HL-60/S4 (cell line): Measurements from ENCODE around the gene CTXN2.

Experiments used
- in situ Hi-C: fragments of 300-500 bp; cut with MboI; formaldehyde crosslinking; loops from 2 replicates; pipeline ENCODE4 v1.14.3; 2022; ENCODE audit warnings: low sequenced_read_pairs

CTXN2 gene

DNA sequence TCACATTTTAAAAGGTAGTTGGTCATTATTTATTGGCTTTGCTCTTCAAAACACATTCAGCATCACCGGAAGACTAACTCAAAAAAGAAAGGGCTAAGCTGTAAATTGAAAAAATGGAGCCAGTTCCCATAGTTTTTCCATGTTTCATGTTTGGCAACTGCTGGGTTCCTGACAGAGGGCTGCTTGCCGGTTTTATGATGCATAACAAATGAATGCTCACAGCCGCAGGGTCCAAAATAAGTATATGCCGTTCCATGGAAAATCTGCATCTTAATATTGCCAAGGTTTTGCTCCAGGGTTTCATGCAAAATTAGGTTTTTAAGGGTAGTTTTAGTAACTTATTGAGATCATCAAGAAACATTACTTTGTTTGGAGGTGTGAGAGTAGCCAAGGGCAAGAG lies 30.4 kb downstream of the CTXN2 start:
- in situ Hi-C loops: no loop called here

DNA sequence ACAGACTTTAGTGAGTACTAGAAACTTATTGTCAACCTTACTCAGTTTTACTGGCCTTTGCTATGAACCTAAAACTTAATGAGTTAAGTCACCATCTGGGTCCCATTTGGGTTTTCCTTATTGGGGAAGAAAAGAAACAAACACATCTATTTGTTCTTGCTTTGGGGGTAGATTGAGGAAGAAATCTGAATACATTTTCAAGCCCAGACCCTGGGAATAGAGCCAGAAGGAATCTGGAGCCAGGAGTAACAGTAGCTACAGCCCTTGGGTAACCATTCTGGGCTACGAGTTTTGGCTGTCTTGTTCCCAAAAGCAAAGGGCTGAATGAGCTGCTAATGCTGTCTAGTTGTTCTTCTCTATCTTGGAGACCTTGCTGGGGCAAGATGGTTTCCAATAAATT lies 31.2 kb downstream of the CTXN2 start:
- in situ Hi-C loops: no loop called here

DNA sequence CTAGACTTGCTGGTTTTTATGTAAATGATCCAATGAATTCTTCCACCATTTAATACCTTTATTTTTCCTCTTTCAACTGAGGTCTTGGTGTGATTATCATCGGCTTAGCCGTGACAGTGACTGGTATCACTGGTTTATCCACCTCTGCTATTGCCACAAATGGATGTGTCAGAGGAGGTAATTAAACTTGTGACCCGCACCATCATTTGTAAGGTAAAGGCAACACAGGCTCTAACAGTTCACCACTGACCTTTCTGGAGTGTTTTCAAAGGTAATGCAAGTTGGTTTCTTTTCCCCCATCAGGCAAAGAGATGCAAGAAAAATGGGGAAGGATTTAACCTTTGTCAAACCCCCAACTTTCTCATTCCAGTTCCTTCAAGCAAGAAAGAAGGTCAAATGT lies 34.3 kb downstream of the CTXN2 start:
- in situ Hi-C loops: no loop called here

DNA sequence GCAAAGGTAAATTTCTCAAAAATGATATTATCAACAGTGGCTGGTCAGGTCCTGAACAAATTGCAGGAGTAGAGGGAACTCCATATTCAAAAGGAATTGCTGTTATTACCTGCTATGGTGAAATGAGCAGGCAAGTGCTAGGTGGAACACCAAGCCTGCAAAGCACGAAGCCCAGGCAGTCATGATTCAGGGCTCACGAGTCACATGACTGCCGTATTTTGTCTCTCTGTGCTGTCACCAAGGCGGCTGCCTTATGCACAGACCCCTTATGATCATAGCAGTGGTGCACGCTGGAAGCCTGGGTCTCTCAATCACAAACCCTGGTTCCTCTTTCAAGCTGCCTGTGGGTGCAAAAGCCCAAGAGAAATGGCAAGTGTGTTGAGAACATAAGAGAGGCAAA lies 39.0 kb downstream of the CTXN2 start:
- in situ Hi-C loops: no loop called here

- in situ Hi-C loops: no loop called here
Observed at GRCh38 chr15:48233246-48233645, 41.8 kb downstream of the CTXN2 start.

GRCh38 chr15:48239334-48239733 lies 47.9 kb downstream of the CTXN2 start:
- in situ Hi-C loops: no loop called here

- in situ Hi-C loops: no loop called here
Observed at GRCh38 chr15:48242015-48242414, 50.5 kb downstream of the CTXN2 start.

DNA sequence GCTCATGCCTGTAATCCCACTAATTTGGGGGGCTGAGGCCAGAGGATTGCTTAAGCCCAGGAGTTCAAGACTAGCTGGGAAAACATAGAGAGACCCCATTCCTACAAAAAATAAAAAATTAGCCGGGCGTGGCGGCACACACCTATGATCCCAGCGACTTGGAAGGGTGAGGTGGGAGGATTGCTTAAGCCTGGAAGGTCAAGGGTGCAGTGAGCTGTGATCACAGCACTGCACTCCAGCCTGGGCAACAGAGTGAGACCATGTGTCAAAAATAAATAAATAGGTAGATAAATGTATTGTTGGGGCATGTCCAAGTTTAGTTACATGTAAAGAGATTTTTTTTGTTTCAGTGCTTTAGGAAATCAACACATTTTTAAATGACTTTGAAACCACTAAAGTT lies 51.1 kb downstream of the CTXN2 start:
- in situ Hi-C loops: no loop called here

GRCh38 chr15:48244921-48245320 lies 53.5 kb downstream of the CTXN2 start:
- in situ Hi-C loops: no loop called here

DNA sequence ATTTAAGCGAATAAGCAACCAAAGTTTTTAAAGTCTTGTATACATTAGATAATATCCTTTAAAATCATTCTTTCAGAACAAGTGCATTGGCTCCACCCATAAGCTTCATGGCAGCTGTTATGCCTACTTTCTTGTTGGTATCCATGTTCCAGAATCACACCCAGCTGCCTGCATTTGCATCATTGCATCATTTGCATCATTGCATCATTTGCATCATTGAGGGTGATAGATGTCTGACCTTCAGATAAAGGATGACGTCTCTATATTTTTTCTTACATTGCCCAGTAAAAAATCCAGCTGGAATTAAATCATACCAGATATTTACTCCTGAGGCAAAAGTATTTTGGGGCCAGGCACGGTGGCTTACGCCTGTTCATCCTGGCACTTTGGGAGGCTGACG lies 56.9 kb downstream of the CTXN2 start:
- in situ Hi-C loops: no loop called here

DNA sequence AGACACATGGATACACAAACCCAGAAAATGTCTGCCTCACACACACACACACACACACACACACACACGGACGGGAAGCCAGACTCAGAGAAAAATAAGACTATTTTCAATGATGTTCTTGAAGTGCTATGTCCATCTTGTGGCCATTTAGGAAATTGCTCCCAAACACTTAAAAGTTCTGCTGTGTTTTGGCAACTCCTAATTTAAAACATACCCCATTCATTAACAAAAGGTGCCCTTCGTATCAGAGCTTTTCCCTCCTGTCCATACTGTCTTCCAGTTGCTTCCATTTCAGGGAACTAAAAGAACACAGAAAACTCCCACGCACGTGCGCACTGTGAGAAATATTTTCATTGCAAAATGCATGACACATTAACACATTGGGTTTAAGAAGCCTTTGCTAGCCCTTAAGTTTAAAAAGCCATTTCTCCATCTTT lies 59.2 kb downstream of the CTXN2 start:
- in situ Hi-C loops: no loop called here

GRCh38 chr15:48253172-48253571 lies 61.7 kb downstream of the CTXN2 start:
- in situ Hi-C loops: no loop called here
